Measurements from ENCODE around the gene PTPRN2. TPM values are rescaled to one million over a fixed set of nuclear protein-coding genes. Genes with fewer than 3 reads are reported as not detected.
A peak's percentile ranks its signal among the peaks of the same experiment; 100 is the strongest.

Gene PTPRN2
- total and polyA plus RNA-seq, 2 of the 8 experiments (the other 6 are each of a cell fraction or from before 2014, with no cell fraction given): 2.6 to 4.5 TPM

DNA sequence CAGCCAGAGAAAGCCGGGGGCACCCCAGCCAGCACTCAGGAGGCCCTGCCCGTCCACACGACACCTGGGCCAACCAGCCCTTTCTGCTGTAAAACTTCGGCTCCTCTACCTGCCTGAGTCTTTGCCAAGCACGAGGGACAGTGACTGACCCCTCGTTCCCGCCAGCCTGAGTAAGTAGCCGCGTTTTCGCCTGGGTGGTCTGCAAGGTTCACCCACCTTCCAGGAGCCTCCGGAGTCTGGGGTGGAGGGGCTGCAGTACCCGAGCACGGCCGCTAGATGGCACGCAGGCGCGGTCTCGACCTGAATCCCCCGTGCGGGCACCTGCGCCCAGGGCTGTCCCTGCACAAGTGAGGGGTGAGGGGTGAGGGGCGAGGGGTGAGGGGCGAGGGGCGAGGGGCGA, 192.7 kb downstream of the PTPRN2 start (continued):
- TF ChIP-seq, protein P1, sequence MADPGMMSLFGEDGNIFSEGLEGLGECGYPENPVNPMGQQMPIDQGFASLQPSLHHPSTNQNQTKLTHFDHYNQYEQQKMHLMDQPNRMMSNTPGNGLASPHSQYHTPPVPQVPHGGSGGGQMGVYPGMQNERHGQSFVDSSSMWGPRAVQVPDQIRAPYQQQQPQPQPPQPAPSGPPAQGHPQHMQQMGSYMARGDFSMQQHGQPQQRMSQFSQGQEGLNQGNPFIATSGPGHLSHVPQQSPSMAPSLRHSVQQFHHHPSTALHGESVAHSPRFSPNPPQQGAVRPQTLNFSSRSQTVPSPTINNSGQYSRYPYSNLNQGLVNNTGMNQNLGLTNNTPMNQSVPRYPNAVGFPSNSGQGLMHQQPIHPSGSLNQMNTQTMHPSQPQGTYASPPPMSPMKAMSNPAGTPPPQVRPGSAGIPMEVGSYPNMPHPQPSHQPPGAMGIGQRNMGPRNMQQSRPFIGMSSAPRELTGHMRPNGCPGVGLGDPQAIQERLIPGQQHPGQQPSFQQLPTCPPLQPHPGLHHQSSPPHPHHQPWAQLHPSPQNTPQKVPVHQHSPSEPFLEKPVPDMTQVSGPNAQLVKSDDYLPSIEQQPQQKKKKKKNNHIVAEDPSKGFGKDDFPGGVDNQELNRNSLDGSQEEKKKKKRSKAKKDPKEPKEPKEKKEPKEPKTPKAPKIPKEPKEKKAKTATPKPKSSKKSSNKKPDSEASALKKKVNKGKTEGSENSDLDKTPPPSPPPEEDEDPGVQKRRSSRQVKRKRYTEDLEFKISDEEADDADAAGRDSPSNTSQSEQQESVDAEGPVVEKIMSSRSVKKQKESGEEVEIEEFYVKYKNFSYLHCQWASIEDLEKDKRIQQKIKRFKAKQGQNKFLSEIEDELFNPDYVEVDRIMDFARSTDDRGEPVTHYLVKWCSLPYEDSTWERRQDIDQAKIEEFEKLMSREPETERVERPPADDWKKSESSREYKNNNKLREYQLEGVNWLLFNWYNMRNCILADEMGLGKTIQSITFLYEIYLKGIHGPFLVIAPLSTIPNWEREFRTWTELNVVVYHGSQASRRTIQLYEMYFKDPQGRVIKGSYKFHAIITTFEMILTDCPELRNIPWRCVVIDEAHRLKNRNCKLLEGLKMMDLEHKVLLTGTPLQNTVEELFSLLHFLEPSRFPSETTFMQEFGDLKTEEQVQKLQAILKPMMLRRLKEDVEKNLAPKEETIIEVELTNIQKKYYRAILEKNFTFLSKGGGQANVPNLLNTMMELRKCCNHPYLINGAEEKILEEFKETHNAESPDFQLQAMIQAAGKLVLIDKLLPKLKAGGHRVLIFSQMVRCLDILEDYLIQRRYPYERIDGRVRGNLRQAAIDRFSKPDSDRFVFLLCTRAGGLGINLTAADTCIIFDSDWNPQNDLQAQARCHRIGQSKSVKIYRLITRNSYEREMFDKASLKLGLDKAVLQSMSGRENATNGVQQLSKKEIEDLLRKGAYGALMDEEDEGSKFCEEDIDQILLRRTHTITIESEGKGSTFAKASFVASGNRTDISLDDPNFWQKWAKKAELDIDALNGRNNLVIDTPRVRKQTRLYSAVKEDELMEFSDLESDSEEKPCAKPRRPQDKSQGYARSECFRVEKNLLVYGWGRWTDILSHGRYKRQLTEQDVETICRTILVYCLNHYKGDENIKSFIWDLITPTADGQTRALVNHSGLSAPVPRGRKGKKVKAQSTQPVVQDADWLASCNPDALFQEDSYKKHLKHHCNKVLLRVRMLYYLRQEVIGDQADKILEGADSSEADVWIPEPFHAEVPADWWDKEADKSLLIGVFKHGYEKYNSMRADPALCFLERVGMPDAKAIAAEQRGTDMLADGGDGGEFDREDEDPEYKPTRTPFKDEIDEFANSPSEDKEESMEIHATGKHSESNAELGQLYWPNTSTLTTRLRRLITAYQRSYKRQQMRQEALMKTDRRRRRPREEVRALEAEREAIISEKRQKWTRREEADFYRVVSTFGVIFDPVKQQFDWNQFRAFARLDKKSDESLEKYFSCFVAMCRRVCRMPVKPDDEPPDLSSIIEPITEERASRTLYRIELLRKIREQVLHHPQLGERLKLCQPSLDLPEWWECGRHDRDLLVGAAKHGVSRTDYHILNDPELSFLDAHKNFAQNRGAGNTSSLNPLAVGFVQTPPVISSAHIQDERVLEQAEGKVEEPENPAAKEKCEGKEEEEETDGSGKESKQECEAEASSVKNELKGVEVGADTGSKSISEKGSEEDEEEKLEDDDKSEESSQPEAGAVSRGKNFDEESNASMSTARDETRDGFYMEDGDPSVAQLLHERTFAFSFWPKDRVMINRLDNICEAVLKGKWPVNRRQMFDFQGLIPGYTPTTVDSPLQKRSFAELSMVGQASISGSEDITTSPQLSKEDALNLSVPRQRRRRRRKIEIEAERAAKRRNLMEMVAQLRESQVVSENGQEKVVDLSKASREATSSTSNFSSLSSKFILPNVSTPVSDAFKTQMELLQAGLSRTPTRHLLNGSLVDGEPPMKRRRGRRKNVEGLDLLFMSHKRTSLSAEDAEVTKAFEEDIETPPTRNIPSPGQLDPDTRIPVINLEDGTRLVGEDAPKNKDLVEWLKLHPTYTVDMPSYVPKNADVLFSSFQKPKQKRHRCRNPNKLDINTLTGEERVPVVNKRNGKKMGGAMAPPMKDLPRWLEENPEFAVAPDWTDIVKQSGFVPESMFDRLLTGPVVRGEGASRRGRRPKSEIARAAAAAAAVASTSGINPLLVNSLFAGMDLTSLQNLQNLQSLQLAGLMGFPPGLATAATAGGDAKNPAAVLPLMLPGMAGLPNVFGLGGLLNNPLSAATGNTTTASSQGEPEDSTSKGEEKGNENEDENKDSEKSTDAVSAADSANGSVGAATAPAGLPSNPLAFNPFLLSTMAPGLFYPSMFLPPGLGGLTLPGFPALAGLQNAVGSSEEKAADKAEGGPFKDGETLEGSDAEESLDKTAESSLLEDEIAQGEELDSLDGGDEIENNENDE (IDR thresholded peaks at IDR 0.05; ENCODE audit: insufficient replicate concordance, low read length): no peak
- peak; percentile 38; the same call in 1 of the 2 replicates for TF ChIP-seq GABPA (IDR thresholded peaks at IDR 0.05; ENCODE audit: borderline replicate concordance, insufficient read depth, low read length)

Measured in H1 (cell line).